HEK293 (cell line): ENCODE results near the gene HTR6.

Source experiments
- CTCF ChIA-PET: fragments of 350-600 bp; formaldehyde crosslinking; extraction: SDS; loops from one replicate; lab custom pipeline; 2021; ENCODE audit warnings: antibody characterized with exemption; lab: Yijun Ruan, JAX
- POLR2A ChIA-PET: fragments of 300-600 bp; formaldehyde crosslinking; extraction: SDS; loops from one replicate; lab custom pipeline; 2020; ENCODE audit warnings: antibody characterized with exemption, inconsistent platforms; lab: Yijun Ruan, JAX
- H3K27ac ChIP-seq: fragments of 200-500 bp; sonication (Bioruptor generic); 2 replicates; pipeline ENCODE4 v1.5.1; 2014; ENCODE audit warnings: low read depth, low read length, control low read depth, inconsistent platforms; ENCODE audit errors: extremely low read depth
- H3K36me3 ChIP-seq, 2 experiments: fragments of 200-500 bp in 1 of 2; sonication (Bioruptor generic) in 1 of 2; 1 replicate in 1 of 2; 2 replicates in 1 of 2; pipeline ENCODE4 v1.5.1; 2014 to 2017; ENCODE audit warnings: inconsistent platforms in 2 of 2, low read length in 2 of 2; ENCODE audit not compliant: control insufficient read depth in 2 of 2, insufficient read depth in 1 of 2
- H3K4me1 ChIP-seq: fragments of 200-500 bp; sonication (Bioruptor generic); 2 replicates; pipeline ENCODE4 v1.5.1; 2014; ENCODE audit warnings: mild to moderate bottlenecking, low read length, inconsistent platforms; ENCODE audit not compliant: control insufficient read depth, insufficient read depth
- H3K4me3 ChIP-seq: 2 replicates; pipeline ENCODE4 v1.5.1; 2011; ENCODE audit warnings: low read depth, mild to moderate bottlenecking, control low read depth, low read length, moderate library complexity
- H3K9me3 ChIP-seq: fragments of 200-500 bp; sonication (Bioruptor generic); 2 replicates; pipeline ENCODE4 v1.5.1; 2014; ENCODE audit warnings: low read depth, low read length, inconsistent platforms; ENCODE audit not compliant: control insufficient read depth, insufficient read depth
- BCL11B ChIP-seq: fragments of 450-650 bp; formaldehyde crosslinking; IDR thresholded peaks from 2 replicates; pipeline ENCODE4 v1.5.1; 2016; ENCODE audit warnings: low read depth, missing biosample characterization, missing genetic modification characterization
- GLI2 ChIP-seq: fragments of 450-650 bp; formaldehyde crosslinking; IDR thresholded peaks from 2 replicates; pipeline ENCODE4; 2017; ENCODE audit warnings: missing biosample characterization, missing genetic modification characterization, low read depth, borderline replicate concordance
- MEIS1 ChIP-seq: sonication (generic); formaldehyde crosslinking; IDR thresholded peaks from 2 replicates; pipeline ENCODE4 v1.8.1; 2022; ENCODE audit warnings: missing genetic modification reagents, mild to moderate bottlenecking, borderline replicate concordance
- PRDM6 ChIP-seq: fragments of 450-650 bp; formaldehyde crosslinking; IDR thresholded peaks from 2 replicates; pipeline ENCODE4 v1.5.1; 2017; ENCODE audit warnings: missing biosample characterization, missing genetic modification characterization
- SETDB1 ChIP-seq: IDR thresholded peaks from one replicate; pipeline ENCODE4 v1.6.1; 2017; ENCODE audit warnings: mild to moderate bottlenecking, low read length, moderate library complexity, mixed read lengths; ENCODE audit not compliant: insufficient read length
- TRIM28 ChIP-seq: IDR thresholded peaks from 2 replicates; pipeline ENCODE4 v1.6.1; 2011; ENCODE audit warnings: low read length, control low read depth, borderline replicate concordance
- ZNF112 ChIP-seq: fragments of 450-650 bp; formaldehyde crosslinking; IDR thresholded peaks from 2 replicates; pipeline ENCODE4 v1.5.0; 2017; ENCODE audit warnings: missing biosample characterization, missing genetic modification characterization
- ZNF121 ChIP-seq: fragments of 450-650 bp; formaldehyde crosslinking; IDR thresholded peaks from 2 replicates; pipeline ENCODE4 v1.5.1; 2016; ENCODE audit warnings: missing biosample characterization, missing genetic modification characterization
- ZNF133 ChIP-seq: fragments of 450-650 bp; formaldehyde crosslinking; IDR thresholded peaks from 2 replicates; pipeline ENCODE4 v1.5.1; 2016; ENCODE audit warnings: missing biosample characterization, missing genetic modification characterization
- ZNF169 ChIP-seq: fragments of 450-650 bp; formaldehyde crosslinking; IDR thresholded peaks from 2 replicates; pipeline ENCODE4 v1.5.1; 2016; ENCODE audit warnings: missing biosample characterization, missing genetic modification characterization
- ZNF221 ChIP-seq: fragments of 450-650 bp; formaldehyde crosslinking; IDR thresholded peaks from 2 replicates; pipeline ENCODE4 v1.5.1; 2017; ENCODE audit warnings: missing biosample characterization, missing genetic modification characterization, borderline replicate concordance
- ZNF292 ChIP-seq: fragments of 450-650 bp; formaldehyde crosslinking; IDR thresholded peaks from 2 replicates; pipeline ENCODE4 v1.5.1; 2016; ENCODE audit warnings: low read depth, missing biosample characterization, missing genetic modification characterization, borderline replicate concordance
- ZNF366 ChIP-seq: fragments of 450-650 bp; formaldehyde crosslinking; conservative IDR thresholded peaks from 2 replicates; pipeline ENCODE4 v1.5.1; 2016; ENCODE audit warnings: missing biosample characterization, missing genetic modification characterization
- ZNF530 ChIP-seq: fragments of 450-650 bp; formaldehyde crosslinking; IDR thresholded peaks from 2 replicates; pipeline ENCODE4 v1.5.1; 2016; ENCODE audit warnings: low read depth, missing biosample characterization, missing genetic modification characterization
- ZNF560 ChIP-seq: fragments of 450-650 bp; formaldehyde crosslinking; IDR thresholded peaks from 2 replicates; pipeline ENCODE4 v1.5.1; 2017; ENCODE audit warnings: missing biosample characterization, missing genetic modification characterization, borderline replicate concordance
- ZNF571 ChIP-seq: fragments of 450-650 bp; formaldehyde crosslinking; IDR thresholded peaks from 2 replicates; pipeline ENCODE4 v1.5.0; 2017; ENCODE audit warnings: missing biosample characterization, missing genetic modification characterization
- ZNF580 ChIP-seq: fragments of 450-650 bp; formaldehyde crosslinking; IDR thresholded peaks from 2 replicates; pipeline ENCODE4 v1.5.1; 2016; ENCODE audit warnings: missing biosample characterization, missing genetic modification characterization
- ZNF707 ChIP-seq: fragments of 450-650 bp; formaldehyde crosslinking; IDR thresholded peaks from 2 replicates; pipeline ENCODE4 v1.5.1; 2016; ENCODE audit warnings: missing biosample characterization, missing genetic modification characterization
- TF ChIP-seq, protein P1 (sequence below): fragments of 450-650 bp; formaldehyde crosslinking; IDR thresholded peaks from 2 replicates; pipeline ENCODE4 v1.5.1; 2016; ENCODE audit warnings: missing biosample characterization, missing genetic modification characterization
- TF ChIP-seq, protein P2 (sequence below): fragments of 450-650 bp; formaldehyde crosslinking; IDR thresholded peaks from 2 replicates; pipeline ENCODE4 v1.5.1; 2016; ENCODE audit warnings: missing biosample characterization, missing genetic modification characterization

HTR6 gene

DNA sequence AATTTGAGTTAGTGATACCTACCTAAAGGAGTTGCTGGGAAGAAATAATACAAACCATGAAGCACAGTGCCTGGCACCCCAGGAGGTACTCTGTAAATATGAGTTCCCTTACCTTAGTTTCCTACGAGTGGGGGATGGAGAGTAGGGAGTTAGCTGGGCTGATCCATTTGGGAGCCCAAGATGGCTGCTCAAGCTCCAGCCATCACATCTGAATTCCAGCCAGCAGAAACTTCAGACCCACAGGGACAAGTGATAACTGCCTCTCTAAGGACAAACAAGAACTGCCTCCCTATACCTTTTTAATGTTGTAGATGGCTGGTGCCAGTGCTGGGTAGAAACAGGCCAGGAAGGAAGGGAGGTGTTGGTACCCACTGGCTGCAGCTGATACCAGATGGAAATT, 22.7 kb downstream of the HTR6 start (continued):
- TF ChIP-seq ZNF530 (no peak), SETDB1 (peak; percentile 80)

DNA sequence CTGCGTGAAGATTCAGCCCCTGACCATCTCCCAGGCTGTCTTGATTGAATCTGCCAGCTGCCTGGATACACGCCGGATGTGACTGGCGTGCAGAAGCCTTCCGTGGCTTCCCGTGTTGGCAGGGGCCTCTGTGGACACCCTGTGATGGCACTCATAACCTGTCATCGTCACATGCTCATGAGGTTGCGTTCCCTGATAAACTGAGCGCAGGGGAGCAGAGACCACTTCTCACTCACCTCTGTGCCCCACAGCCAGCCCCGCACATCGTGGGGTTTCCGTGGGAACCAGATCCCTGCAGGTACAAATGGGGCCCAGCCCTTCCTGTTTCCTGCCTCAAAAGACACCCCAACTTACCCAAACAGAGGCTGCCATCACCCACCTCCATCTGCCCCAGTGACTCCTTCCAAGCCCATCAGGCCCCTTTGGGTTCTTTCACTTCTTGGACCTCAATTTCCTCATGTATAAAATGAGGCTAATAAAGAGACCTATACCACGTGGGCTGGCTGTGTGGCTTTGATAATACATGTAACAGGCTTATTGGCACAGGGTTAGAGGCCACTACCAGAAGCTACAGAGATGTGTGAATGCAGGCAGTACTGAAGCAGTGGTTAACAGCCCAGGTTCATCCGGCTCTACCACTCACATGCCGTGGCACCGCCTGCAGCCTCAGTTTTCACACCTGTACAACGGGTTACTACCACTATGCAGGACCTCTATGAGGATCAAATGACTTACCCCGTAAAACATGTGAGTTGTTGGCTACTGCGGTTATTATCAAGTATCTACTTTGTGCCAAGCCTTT, 23.6 kb downstream of the HTR6 start:
- CTCF ChIA-PET: interaction anchor here (0.7 to 2.3 kb wide), 2 partner anchors 8 to 26 kb away, joined by 3 to 15 read pairs; no protein-coding TSS in a partner anchor
- Histone ChIP-seq H3K4me3 (no peak overlapping the region), H3K36me3 (no peaks in the 10 kb centered on the region)
- TF ChIP-seq ZNF580 (no peak), ZNF133 (tag by site-specific recombination) (no peak), PRDM6 (tag by site-specific recombination) (no peak), TRIM28 (no peak), ZNF292 (no peak), ZNF560 (tag by site-specific recombination) (no peak), MEIS1 (CRISPR knock-in tag) (no peak), ZNF169 (no peak), ZNF121 (tag by site-specific recombination) (no peak), ZNF707 (tag by site-specific recombination) (no peak), ZNF221 (tag by site-specific recombination) (no peak), ZNF530 (no peak), GLI2 (tag by site-specific recombination) (no peak), ZNF571 (tag by site-specific recombination) (no peak), ZNF112 (tag by site-specific recombination) (no peak), BCL11B (no peak), ZNF366 (tag by site-specific recombination) (no peak)
- TF ChIP-seq, protein P1, sequence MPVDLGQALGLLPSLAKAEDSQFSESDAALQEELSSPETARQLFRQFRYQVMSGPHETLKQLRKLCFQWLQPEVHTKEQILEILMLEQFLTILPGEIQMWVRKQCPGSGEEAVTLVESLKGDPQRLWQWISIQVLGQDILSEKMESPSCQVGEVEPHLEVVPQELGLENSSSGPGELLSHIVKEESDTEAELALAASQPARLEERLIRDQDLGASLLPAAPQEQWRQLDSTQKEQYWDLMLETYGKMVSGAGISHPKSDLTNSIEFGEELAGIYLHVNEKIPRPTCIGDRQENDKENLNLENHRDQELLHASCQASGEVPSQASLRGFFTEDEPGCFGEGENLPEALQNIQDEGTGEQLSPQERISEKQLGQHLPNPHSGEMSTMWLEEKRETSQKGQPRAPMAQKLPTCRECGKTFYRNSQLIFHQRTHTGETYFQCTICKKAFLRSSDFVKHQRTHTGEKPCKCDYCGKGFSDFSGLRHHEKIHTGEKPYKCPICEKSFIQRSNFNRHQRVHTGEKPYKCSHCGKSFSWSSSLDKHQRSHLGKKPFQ (tag by site-specific recombination): no peak
- TF ChIP-seq, protein P2, sequence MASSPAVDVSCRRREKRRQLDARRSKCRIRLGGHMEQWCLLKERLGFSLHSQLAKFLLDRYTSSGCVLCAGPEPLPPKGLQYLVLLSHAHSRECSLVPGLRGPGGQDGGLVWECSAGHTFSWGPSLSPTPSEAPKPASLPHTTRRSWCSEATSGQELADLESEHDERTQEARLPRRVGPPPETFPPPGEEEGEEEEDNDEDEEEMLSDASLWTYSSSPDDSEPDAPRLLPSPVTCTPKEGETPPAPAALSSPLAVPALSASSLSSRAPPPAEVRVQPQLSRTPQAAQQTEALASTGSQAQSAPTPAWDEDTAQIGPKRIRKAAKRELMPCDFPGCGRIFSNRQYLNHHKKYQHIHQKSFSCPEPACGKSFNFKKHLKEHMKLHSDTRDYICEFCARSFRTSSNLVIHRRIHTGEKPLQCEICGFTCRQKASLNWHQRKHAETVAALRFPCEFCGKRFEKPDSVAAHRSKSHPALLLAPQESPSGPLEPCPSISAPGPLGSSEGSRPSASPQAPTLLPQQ (tag by site-specific recombination): no peak
- TF ChIP-seq, all 188 proteins: peak for 0
- POLR2A ChIA-PET: no interaction called here
- H3K27ac ChIP-seq: no peak overlapping the region
- no peaks in the 10 kb centered on the region for H3K9me3 ChIP-seq
- no peaks in the 10 kb centered on the region for H3K4me1 ChIP-seq
